Measurements from ENCODE around the gene FEM1B.

- no peak for TF ChIP-seq POLR2A (IDR thresholded peaks at IDR 0.05; ENCODE audit: low read depth, low read length)
- TF ChIP-seq POLR2AphosphoS5 (IDR thresholded peaks at IDR 0.05; ENCODE audit: low read depth, low read length): no peak
Measured at GRCh38 chr15:68228143-68228970, 49.2 kb upstream of the FEM1B start.
